Common myeloid progenitor, CD34-positive (primary cell): ENCODE results near the gene DOCK3.

Source experiments
- CTCF ChIA-PET: fragments of 350-600 bp; sonication (Branson Sonifier 250); formaldehyde crosslinking; loops from one replicate; lab custom pipeline; 2021; ENCODE audit warnings: antibody characterized with exemption; lab: Charles Lee
- POLR2A ChIA-PET: fragments of 350-600 bp; sonication (Branson Sonifier 250); formaldehyde crosslinking; loops from one replicate; lab custom pipeline; 2021; ENCODE audit warnings: antibody characterized with exemption; lab: Charles Lee
- DNase-seq, 3 donors: peaks; one replicate each; pipeline versions ENCODE4 v3.0.0 to v3.0.0-alpha.2; 2013
- H3K27ac ChIP-seq, 2 experiments: 1 replicate in 1 of 2; 2 replicates in 1 of 2; pipeline ENCODE4 v1.7.0; 2013; ENCODE audit warnings: inconsistent platforms in 2 of 2, low read length in 2 of 2, mild to moderate bottlenecking in 2 of 2, low read depth in 1 of 2, moderate library complexity in 1 of 2; ENCODE audit not compliant: severe bottlenecking in 2 of 2, insufficient read depth in 1 of 2, poor library complexity in 1 of 2
- H3K27me3 ChIP-seq, 5 experiments: replicated peaks in 2 of 5; 1 replicate in 3 of 5; 2 replicates in 2 of 5; pipeline versions ENCODE4 v1.6.1 to v1.7.0; 2013; ENCODE audit warnings: low read length in 4 of 5, mild to moderate bottlenecking in 2 of 5, moderate library complexity in 2 of 5, inconsistent platforms in 1 of 5; ENCODE audit not compliant: insufficient read depth in 5 of 5, control insufficient read depth in 4 of 5
- H3K36me3 ChIP-seq, 4 experiments: 1 replicate in 2 of 4; 2 replicates in 2 of 4; pipeline versions ENCODE4 v1.6.1 to v1.7.0; 2013; ENCODE audit warnings: low read length in 3 of 4, control low read depth in 1 of 4, mild to moderate bottlenecking in 1 of 4; ENCODE audit not compliant: control insufficient read depth in 4 of 4, insufficient read depth in 4 of 4
- H3K4me1 ChIP-seq, 4 experiments: 1 replicate in 3 of 4; 2 replicates in 1 of 4; pipeline versions ENCODE4 v1.6.1 to v1.7.1; 2013; ENCODE audit warnings: low read length in 3 of 4, mild to moderate bottlenecking in 3 of 4, control low read depth in 1 of 4, inconsistent platforms in 1 of 4, moderate library complexity in 1 of 4; ENCODE audit not compliant: control insufficient read depth in 4 of 4, insufficient read depth in 4 of 4; ENCODE audit errors: control extremely low read depth in 1 of 4
- H3K4me3 ChIP-seq, 7 experiments: 1 replicate in 4 of 7; 2 replicates in 3 of 7; pipeline versions ENCODE4 v1.5.1 to v1.7.0; 2013; ENCODE audit warnings: mild to moderate bottlenecking in 7 of 7, low read length in 6 of 7, moderate library complexity in 6 of 7, inconsistent platforms in 2 of 7, low read depth in 2 of 7, control low read depth in 1 of 7; ENCODE audit not compliant: insufficient read depth in 4 of 7, control insufficient read depth in 1 of 7; ENCODE audit errors: extremely low read depth in 1 of 7
- H3K9me3 ChIP-seq, 5 experiments: 1 replicate in 4 of 5; 2 replicates in 1 of 5; pipeline versions ENCODE4 v1.6.1 to v1.7.1; 2013; ENCODE audit warnings: low read length in 4 of 5, mild to moderate bottlenecking in 2 of 5, inconsistent platforms in 1 of 5, low read depth in 1 of 5, moderate library complexity in 1 of 5; ENCODE audit not compliant: control insufficient read depth in 4 of 5, insufficient read depth in 2 of 5; ENCODE audit errors: control extremely low read depth in 1 of 5
- WGBS: methylation state at CpG from one replicate; pipeline ENCODE4 v1.1.5; 2013; ENCODE audit not compliant: insufficient coverage; 5-methylcytosine and 5-hydroxymethylcytosine counted together

The DOCK3 gene

GRCh38 chr3:51422211-51422610, 747.5 kb downstream of the DOCK3 start:
- WGBS: 100% methylated on average over 2 of the region's 3 CpGs
- H3K36me3 ChIP-seq: peaks cover 21 to 57% (median 38%) of the 10 kb centered on the region in 4 experiments
- H3K27me3 ChIP-seq: no peaks in the 10 kb centered on the region
- H3K27ac ChIP-seq: no peak overlapping the region
- no peak overlapping the region for H3K4me3 ChIP-seq
- H3K4me1 ChIP-seq: no peaks in the 10 kb centered on the region
- H3K9me3 ChIP-seq: no peaks in the 10 kb centered on the region
- POLR2A ChIA-PET: no interaction called here
- DNase-seq: no peak
- CTCF ChIA-PET: interaction anchor here (1.3 kb wide), 1 partner anchor 13 kb away, joined by 3 read pairs; no protein-coding TSS in a partner anchor

GRCh38 chr3:51426921-51427320, 752.2 kb downstream of the DOCK3 start:
- peaks cover 18 to 50% (median 32%) of the 10 kb centered on the region in 4 experiments for H3K36me3 ChIP-seq
- ChIA-PET POLR2A (no interaction called here), CTCF (no interaction called here)
- H3K4me1 ChIP-seq: no peaks in the 10 kb centered on the region
- no peak for DNase-seq
- H3K4me3 ChIP-seq: no peak overlapping the region
- no CpG with 5 or more reads among the region's 4 CpGs for WGBS
- no peaks in the 10 kb centered on the region for H3K9me3 ChIP-seq
- no peaks in the 10 kb centered on the region for H3K27me3 ChIP-seq
- no peak overlapping the region for H3K27ac ChIP-seq

- H3K4me1 ChIP-seq: no peaks in the 10 kb centered on the region
- 92% methylated on average over 2 of the region's 3 CpGs for WGBS
- no peaks in the 10 kb centered on the region for H3K27me3 ChIP-seq
- no peaks in the 10 kb centered on the region for H3K9me3 ChIP-seq
- ChIA-PET POLR2A (no interaction called here), CTCF (interaction anchor here (0.6 to 1.9 kb wide), 2 partner anchors 23 to 28 kb away, joined by 3 to 6 read pairs; no protein-coding TSS in a partner anchor)
- DNase-seq: no peak
- no peak overlapping the region for H3K27ac ChIP-seq
- peaks cover 18 to 49% (median 34%) of the 10 kb centered on the region in 4 experiments for H3K36me3 ChIP-seq
- H3K4me3 ChIP-seq: no peak overlapping the region
Measured at GRCh38 chr3:51429138-51429537, 754.4 kb downstream of the DOCK3 start.
